ENCODE results near the gene RASA3. TPM values are rescaled to one million over a fixed set of nuclear protein-coding genes. Genes with fewer than 3 reads are reported as not detected.

The RASA3 gene
- total and polyA plus RNA-seq, 2 of the 4 experiments (the other 2 are of a cell fraction): 21.0 to 31.4 TPM

GRCh38 chr13:113939129-113939943 is 193.1 kb downstream of the RASA3 start (continued):
- no peak for TF ChIP-seq SMC3 (IDR thresholded peaks at IDR 0.05; ENCODE audit: low read depth, low read length)

GRCh38 chr13:113938716-113939115 is 193.7 kb downstream of the RASA3 start:
- in situ Hi-C loops (cut with MboI; ENCODE audit: low sequenced_read_pairs): no loop called here
- peaks cover 0 to 27% of the 10 kb centered on the region in 2 experiments; a peak in 2 of 4 replicates for H3K79me1 ChIP-seq (ENCODE audit: low read depth in 1 of 2, low read length in 2 of 2)
- no peaks in the 10 kb centered on the region for H3K27me3 ChIP-seq (ENCODE audit: control insufficient read depth, insufficient read depth, low read length)
- dilution Hi-C loops (cut with HindIII; ENCODE audit: low sequenced_read_pairs, unreplicated experiment): no loop called here
- intact Hi-C loops (cut with micrococcal nuclease): no loop called here
- peak overlapping the region in 1 of 2 experiments; percentile 48; a peak in 1 of 4 replicates for H4K8ac ChIP-seq (ENCODE audit: low read depth in 2 of 2, low read length in 2 of 2)
- H4K91ac ChIP-seq (ENCODE audit: insufficient read depth, low read depth, low read length): no peak overlapping the region; the same call in 1 of the 2 replicates
- peak overlapping the region; percentile 7 for H2AK9ac ChIP-seq (replicated peaks; ENCODE audit: low read depth, low read length, poor library complexity)
- no peak overlapping the region for H3K56ac ChIP-seq (ENCODE audit: extremely low read depth, insufficient read depth, low read length)
- H3K9me3 ChIP-seq (ENCODE audit: control insufficient read depth, insufficient read depth, low read length): no peaks in the 10 kb centered on the region
- TF ChIP-seq MAZ (IDR thresholded peaks at IDR 0.05; ENCODE audit: borderline replicate concordance, low read depth, low read length): no peak
- TF ChIP-seq FOS (IDR thresholded peaks at IDR 0.05; ENCODE audit: low read depth, low read length): no peak
- TF ChIP-seq USF2 (IDR thresholded peaks at IDR 0.05; ENCODE audit: low read depth, low read length): no peak
- TF ChIP-seq MAFK (IDR thresholded peaks at IDR 0.05; ENCODE audit: low read depth, low read length): no peak
- TF ChIP-seq CHD1 (IDR thresholded peaks at IDR 0.05; ENCODE audit: low read depth, low read length): no peak
- no peak for TF ChIP-seq RFX5 (IDR thresholded peaks at IDR 0.05; ENCODE audit: low read depth, low read length)
- no peak for TF ChIP-seq SMC3 (IDR thresholded peaks at IDR 0.05; ENCODE audit: low read depth, low read length)
- TF ChIP-seq BHLHE40 (IDR thresholded peaks at IDR 0.05; ENCODE audit: low read depth, low read length): no peak
- no peak for TF ChIP-seq POLR2A (IDR thresholded peaks at IDR 0.05; ENCODE audit: low read depth, low read length)
- no peak for TF ChIP-seq NFE2L2 (IDR thresholded peaks at IDR 0.05; ENCODE audit: low read depth, low read length)
- TF ChIP-seq CEBPB (IDR thresholded peaks at IDR 0.05; ENCODE audit: low read depth, low read length): no peak
- TF ChIP-seq MXI1 (IDR thresholded peaks at IDR 0.05; ENCODE audit: borderline replicate concordance, low read depth, low read length): no peak
- no peak for TF ChIP-seq CTCF (conservative IDR thresholded peaks at IDR 0.05; ENCODE audit: low read depth, low read length)
- TF ChIP-seq RCOR1 (IDR thresholded peaks at IDR 0.05; ENCODE audit: insufficient replicate concordance, low read length): no peak
- no peak for TF ChIP-seq RAD21 (IDR thresholded peaks at IDR 0.05; ENCODE audit: low read length)
- H3K14ac ChIP-seq (replicated peaks; ENCODE audit: low read depth, low read length): no peak overlapping the region
- H2BK20ac ChIP-seq (ENCODE audit: low read depth, low read length): no peak overlapping the region
- H2BK15ac ChIP-seq (ENCODE audit: low read depth, low read length): no peak overlapping the region
- H3K23ac ChIP-seq (ENCODE audit: low read depth, low read length): no peak overlapping the region
- no peak overlapping the region for H2BK120ac ChIP-seq (ENCODE audit: low read depth, low read length)
- H3K9me1 ChIP-seq (ENCODE audit: insufficient read depth, low read length): no peaks in the 10 kb centered on the region; the same call in 1 of the 2 replicates
- no peaks in the 10 kb centered on the region; the same call in 1 of the 2 replicates for H4K20me1 ChIP-seq (ENCODE audit: insufficient read depth, low read length)
- POLR2A ChIA-PET (ENCODE audit: unreplicated experiment): no interaction called here
- H3K27ac ChIP-seq (ENCODE audit: insufficient read depth, low read length): no peak overlapping the region
- ATAC-seq (ENCODE audit: low read depth): peak; percentile 31
- no peak overlapping the region for H2BK5ac ChIP-seq (ENCODE audit: low read depth, low read length, poor library complexity, severe bottlenecking)
- no peak overlapping the region for H3K9ac ChIP-seq (ENCODE audit: low read depth, low read length)
- peak overlapping the region; percentile 58; the same call in 1 of the 2 replicates for H3K4ac ChIP-seq (ENCODE audit: low read depth, low read length)
- WGBS, 2 experiments (ENCODE audit: extremely low coverage in 2 of 2, insufficient read length in 1 of 2): 59% methylated on average over 2 of the region's 11 CpGs; no CpG with 5 or more reads in 1 of the 2 experiments
- BruUV-seq (replicated peaks): no TSS peak
- no peak overlapping the region for H3K4me3 ChIP-seq (ENCODE audit: insufficient read depth, low read depth, low read length)
- no peak overlapping the region for H4K5ac ChIP-seq (ENCODE audit: low read depth, low read length)
- H3K18ac ChIP-seq (ENCODE audit: low read depth, low read length): no peak overlapping the region
- H3K4me2 ChIP-seq (ENCODE audit: low read depth, low read length): no peak overlapping the region
- CTCF ChIA-PET: no interaction called here
- peak overlapping the region; percentile 67 for H2AFZ ChIP-seq (replicated peaks; ENCODE audit: low read length, poor library complexity)
- no peak for DNase-seq
- peaks cover 7% of the 10 kb centered on the region; the same call in 1 of the 2 replicates for H3K4me1 ChIP-seq (ENCODE audit: control insufficient read depth, insufficient read depth, low read length)
- H3K36me3 ChIP-seq (ENCODE audit: control insufficient read depth, insufficient read depth, low read length): no peaks in the 10 kb centered on the region
- H2AK5ac ChIP-seq (ENCODE audit: low read depth, low read length): peak overlapping the region; percentile 39; the same call in 1 of the 2 replicates

Measured in IMR-90 (cell line).